HG03175 (cell line): ENCODE results near the gene LIPN.

ENCODE experiments used
- ATAC-seq: cut with Tn5 transposase; IDR thresholded peaks from one replicate; pipeline ENCODE4 v1.9.1; 2021; ENCODE audit warnings: mild to moderate bottlenecking, moderate library complexity; ENCODE audit not compliant: unreplicated experiment

Gene LIPN

GRCh38 chr10:88782222-88782621 lies 22.4 kb downstream of the LIPN start:
- ATAC-seq: no peak

- ATAC-seq: no peak
These were observed 23.9 kb downstream of the LIPN start for GRCh38 chr10:88783724-88784123.

DNA sequence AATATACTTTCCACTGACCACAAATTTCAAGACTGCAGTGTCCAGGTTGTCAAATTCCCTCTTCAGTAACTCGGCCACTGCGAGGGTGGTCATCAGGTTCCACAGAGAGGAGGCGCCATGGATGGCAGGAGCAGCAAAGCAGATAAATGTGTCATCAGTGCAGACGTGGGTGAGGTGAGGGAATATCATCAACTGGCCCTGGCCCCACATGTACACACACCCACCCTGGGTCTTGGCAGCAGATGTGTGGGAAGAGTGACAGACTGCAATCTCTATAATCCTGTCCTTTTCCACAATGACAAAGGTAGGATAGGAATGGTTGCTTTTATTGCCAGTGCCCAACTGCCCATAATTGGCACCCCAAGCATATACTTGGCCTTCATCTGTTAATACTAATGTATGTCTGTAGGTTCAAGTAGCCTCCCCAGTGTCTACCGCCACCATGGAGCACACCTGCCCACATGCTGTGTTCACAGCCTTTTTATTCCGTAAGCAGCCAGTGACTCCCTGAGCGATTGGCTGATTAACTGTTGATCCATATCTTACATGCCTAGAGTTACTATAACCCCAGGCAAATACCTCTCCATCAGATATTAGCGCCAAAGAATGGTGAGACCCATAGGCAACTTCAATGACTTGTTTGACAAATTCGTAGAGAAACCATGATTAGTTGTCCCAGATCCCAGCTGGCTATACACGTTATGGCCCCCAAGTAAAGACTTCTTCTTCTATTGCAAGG lies 26.4 kb downstream of the LIPN start:
- no peak for ATAC-seq

- no peak for ATAC-seq
These were observed 27.6 kb downstream of the LIPN start for GRCh38 chr10:88787463-88787862.

- ATAC-seq: no peak
These were observed 29.1 kb downstream of the LIPN start for GRCh38 chr10:88788924-88789323.

DNA sequence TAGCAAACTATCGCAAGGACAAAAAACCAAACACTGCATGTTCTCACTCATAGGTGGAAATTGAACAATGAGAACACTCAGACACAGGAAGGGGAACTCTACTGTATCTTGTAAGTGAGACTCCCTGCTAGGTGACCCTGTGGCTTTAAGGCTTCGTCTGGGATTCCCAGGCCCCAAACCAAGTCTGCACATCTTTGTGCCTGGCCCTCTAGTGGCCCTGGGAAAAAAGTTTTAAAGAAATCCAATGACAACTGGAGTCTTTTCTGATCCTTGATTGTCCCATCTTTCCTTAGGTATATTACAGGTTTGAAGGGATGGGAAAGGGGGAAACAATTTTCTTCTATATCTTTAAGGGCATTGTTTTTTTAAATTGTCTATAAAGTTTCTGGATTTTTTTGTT lies 32.1 kb downstream of the LIPN start:
- ATAC-seq: no peak

DNA sequence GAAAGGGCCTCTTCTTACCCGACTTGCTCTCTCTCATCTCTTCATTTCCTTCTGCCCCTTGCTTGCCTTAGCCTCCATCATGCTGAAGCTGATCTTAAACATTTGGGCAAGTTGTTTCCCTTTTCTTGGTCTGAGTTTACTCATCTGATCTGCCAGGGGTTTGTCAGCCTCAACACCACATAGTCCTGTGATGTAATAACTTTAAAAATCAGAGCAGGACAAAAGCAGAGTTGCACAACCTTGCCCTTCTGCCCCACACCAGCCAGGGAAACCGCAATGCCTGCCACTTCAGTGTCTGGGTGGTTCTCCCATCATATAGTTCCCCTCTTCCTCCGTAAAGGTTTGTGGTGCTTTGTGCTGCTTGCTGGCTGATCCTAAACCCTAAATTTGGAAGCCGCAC lies 32.8 kb downstream of the LIPN start:
- ATAC-seq: no peak

DNA sequence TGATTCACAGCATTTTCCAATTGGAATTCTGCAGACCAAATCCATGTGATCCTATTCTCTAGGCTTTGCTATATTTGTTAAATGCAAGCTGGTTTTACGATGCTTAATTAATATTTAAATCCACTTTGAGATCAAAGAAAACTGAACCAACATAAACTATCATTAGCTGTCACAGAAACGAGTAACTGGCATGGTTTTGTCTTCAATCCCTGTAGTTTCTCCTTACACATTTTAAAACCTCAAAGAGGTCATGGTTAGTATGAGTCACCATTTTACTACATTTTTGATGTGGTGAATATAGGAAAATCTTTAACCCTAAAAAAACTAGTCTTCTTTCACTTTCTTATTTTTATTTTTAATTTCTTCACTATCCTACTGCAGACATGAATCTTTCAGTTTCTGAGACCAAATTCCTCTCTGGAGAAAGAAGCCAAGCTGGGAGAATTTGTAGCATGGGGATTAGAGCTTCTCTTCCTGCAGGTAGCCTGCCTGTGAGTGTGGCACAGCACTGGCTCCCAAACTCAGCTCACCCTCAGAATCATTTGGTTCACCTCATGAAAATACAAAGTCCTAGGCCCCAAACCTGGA lies 34.0 kb downstream of the LIPN start:
- ATAC-seq: no peak

GRCh38 chr10:88794731-88795130 lies 34.9 kb downstream of the LIPN start:
- no peak for ATAC-seq

GRCh38 chr10:88800152-88801125 lies 40.6 kb downstream of the LIPN start:
- no peak for ATAC-seq

DNA sequence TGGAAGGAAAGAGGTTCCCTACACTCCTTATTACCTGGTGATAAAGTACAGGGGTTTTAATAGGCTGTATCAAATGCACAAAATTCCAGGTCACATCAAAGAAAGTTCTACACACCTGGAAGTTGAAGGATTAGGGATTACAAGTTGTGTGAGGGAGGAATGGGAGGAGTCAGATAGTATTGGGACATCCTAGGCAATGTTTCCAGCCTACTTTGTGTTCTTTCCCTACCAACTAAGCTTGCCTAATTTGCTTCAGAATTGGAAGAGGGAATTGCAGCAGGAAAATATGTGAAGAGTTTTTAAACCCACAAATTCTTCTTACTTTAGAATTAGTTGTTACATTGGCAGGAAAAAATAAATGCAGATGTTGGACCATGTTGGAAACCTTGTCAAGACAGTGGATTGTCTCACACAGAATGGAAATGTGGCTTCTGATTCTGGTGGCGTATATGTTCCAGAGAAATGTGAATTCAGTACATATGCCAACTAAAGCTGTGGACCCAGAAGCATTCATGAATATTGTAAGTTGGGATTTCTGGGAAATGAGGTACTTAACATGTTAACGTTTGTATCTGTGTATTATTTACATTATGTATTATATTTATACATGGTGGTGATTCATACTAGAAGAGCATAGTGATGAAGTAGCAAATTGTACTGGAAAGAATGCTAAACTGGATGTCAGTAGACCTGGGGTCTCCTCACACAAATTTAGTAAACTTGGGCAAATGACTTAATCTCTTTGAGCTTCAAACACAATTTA lies 42.9 kb downstream of the LIPN start, which contains the start of gene LIPM:
TSS of gene LIPM (plus strand) at position 208 of the 763 bp plus-strand sequence. CDS start at position 375, 167 bp downstream.
- ATAC-seq: no peak

GRCh38 chr10:88803641-88804040 lies 43.8 kb downstream of the LIPN start:
- no peak for ATAC-seq

- ATAC-seq: no peak
These were observed 44.4 kb downstream of the LIPN start for GRCh38 chr10:88804083-88804812.

GRCh38 chr10:88805361-88805760 lies 45.5 kb downstream of the LIPN start:
- no peak for ATAC-seq

DNA sequence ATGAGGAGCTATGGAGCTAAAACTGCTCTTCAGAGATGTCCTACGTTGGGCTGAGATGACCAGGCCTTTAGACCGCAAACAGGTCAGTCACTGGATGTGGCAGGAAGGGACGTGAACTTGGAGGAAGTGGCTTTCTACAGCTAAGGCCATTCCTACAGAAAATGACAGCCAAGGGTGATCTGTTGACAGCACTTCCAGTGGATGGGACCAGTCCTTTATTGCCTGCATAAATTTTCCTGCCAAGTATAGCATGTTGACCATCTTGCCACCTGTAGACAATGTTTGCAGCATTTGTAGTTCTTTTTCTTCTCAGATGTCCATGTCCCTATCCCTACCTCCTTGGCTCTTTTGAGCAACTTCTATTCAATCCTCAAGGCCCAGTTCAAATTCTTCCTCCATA lies 46.1 kb downstream of the LIPN start:
- ATAC-seq: no peak

DNA sequence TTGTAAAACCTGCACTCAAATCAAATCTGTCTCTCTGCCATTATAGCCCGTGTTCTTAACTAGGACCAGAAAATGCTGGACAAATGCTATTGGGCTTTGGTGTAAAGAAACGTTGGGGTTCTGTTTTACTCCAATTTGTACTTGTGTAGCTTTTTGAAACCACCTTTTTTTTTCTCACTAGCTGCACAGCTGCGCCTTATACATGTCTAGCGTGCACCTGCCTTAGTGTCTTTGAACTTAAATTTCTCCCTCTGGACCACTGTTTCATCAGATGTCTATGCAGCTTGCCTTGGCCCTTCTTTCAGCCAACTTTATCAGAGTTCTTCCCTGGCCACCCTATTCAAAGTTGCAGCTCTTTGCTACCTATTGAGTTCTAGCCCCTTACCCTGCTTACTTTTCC lies 49.8 kb downstream of the LIPN start:
- no peak for ATAC-seq

- ATAC-seq: no peak
These were observed 50.6 kb downstream of the LIPN start for GRCh38 chr10:88810196-88810961.

GRCh38 chr10:88813200-88813599 lies 53.4 kb downstream of the LIPN start:
- no peak for ATAC-seq

DNA sequence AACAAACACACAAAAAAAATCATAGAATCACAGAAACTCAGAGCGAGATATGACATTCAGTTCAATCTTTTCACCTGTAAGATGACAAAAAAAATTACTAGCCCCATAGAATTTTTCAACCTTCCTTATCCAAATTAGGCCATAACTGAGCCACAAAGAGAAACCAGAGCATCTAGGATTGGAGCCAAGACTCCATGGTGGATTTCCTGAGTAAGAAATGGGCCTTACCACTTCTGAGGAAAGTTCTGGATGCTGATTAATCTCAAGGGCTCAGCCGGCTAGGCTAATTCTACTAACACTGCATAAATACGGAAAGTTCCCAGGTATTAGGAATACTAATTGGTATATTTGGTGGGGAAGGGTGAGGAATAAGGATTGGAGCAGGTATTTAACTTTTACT lies 59.5 kb downstream of the LIPN start:
- ATAC-seq: no peak
